RKO (cell line): ENCODE results near the gene PRKN.

Experiments
- DNase-seq: peaks from one replicate; pipeline ENCODE4 v3.0.0-alpha.2; 2016; ENCODE audit warnings: low spot score

Gene PRKN

DNA sequence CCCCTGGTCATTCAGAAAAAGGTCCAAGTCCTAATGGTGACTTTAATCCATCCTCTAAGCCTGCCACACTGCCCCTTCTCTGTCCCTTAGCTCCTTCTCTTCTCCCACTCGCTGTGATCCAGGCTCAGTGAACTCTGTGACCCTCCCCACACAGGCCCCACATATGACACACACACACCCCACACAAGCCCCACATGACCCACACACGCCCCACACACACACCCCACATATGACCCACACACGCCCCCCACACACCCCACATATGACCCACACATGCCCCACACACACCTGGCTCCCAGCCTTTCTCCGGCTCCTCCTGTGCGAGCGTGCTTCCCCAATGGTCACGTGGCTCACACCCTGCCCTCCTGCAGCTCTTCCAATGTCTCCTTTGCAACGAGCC is 925.3 kb downstream of the PRKN start:
- DNase-seq: no peak

DNA sequence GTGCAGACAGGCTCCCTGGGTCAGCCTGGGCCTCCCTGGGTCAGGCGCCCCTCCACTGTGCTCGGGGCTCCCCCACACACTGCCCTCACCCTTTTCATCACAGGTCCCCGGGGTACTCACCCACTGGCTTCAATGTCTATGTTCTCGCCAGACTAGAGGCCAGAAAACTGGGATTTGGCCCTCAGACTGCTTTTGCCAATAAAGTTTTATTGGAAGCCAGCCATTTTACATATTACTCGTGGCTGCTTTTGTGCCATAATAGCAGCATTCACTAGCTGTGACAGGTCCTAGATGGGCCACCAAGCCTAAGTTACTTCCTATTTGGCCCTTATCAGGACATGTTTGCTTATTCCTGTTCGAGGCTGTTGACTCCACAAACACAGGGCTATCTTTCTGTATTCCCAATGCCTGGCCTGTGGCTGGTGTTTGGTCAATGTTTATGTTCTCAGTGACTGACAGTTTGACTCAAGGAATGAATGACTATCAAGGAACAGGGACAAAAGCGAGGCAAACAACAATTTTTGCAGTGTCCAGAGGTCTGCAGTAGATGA is 928.6 kb downstream of the PRKN start:
- no peak for DNase-seq

DNA sequence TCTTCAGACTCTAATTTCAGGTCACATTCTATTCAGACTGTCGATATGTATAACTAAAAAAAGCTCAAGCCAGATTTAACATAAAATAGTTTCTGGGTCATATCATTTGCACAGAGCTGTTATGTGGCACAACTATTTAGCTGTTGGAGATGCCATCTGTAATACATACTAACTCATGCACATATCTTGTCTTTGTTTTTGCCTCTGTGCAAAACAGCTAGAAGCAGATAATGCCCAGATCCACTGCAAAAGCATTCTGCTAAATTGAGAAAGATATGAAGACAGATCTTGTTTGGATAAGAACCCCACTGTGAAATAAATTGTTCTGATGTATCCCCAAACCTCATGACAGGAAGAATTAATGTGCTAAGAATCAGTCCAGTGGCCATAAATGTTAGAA is 930.9 kb downstream of the PRKN start:
- no peak for DNase-seq

DNA sequence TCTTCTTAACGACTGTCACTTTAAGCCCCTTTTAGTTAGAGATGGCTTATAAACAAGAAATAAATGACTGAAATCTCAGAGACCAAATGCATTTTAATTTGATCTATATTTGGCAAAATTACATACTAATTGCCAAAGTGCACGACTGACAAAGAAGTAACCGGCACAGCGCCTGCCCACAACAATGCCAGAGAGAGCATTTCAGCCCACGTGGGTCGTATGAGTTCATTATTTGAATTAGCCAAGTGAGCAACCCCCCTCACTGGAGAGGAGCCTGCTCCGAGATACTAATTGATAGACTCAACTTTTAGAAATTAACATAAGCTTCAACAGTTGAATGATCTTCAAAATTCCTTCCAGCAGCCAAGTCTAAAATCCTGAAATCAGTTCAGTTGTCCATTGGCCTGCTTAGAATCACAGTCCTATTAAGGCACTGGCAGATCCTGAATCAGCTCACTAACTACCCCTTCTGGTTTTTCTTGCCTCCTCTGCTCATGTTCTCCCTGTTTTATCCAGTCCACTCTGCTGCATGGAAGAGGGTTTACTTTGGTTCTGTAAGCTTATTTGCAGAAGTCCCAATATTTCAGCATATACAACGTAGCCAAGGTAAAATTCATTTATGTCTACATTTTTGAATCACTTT is 934.6 kb downstream of the PRKN start:
- no peak for DNase-seq

DNA sequence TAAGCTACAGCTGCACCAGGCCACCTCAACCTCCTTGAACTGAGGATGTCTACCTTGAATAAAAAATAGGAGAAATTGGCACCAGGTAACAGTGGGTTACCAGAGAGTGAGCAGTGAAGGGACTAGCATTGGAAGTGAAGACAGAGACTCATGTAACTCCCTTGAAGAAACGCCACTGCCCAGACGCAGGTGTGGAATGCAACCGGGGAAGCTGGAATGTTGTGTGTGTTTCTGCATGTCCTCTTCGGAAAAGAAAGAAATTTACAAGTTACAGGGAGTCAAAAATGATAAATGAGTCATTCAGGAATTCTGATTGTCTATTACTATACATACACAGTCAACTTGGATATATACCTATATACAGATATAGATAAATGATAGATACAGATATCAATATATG is 939.0 kb downstream of the PRKN start:
- DNase-seq: no peak

DNA sequence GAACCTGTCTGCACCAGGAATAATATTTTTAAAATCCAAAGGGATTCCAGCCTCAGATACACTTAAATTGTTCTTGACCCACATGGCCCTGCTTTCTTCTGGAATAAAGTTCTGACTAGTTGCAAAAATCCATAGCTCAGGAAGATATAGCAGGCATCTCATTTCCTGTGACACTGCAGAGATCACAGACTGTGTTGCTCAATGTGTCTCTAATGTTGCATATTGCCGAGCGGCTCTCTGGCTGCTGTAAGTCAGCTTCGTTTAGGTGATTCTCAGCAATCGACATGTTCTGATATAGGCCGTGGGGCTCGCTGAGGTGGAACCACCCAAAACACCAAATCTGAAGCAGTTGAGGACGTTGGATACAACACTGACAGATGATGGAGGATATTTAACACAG is 955.4 kb downstream of the PRKN start:
- DNase-seq: no peak

DNA sequence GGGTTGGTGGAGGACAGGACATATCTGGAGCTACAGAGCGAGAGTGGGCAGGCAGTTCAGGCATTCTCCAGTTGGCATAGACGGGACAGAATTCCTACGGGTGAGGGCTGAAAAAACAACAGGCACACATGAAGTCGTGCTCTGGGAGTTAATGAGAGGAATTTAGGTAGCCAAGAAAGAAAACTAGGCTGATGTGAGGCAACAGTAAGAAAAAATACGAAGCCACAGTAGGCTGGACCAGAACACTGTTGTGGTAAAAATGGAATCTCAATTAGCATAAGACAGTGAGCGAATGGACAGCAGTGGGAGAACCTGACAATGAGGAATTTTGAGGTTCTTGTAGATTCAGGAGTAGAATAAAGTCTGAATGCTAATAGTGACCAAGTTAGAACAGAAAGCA is 965.6 kb downstream of the PRKN start:
- DNase-seq: no peak

DNA sequence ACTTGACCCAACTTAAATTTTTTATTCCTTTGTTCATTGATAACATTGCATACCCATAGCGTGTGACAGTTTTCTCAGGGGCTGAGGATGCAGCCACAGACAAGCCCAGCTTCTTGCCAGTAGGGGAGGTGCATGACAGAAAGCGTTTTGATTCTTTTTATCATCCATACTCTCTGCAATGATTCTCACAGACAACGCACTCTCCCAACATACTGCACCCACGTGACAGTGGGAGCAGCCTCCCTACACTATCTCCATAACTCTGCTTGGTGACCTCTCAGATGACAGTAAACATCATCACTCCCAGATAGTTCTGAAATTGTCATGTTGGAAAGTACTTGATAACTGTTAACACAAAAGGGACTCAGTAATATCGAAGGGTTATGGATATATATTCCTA is 972.5 kb downstream of the PRKN start:
- no peak for DNase-seq

DNA sequence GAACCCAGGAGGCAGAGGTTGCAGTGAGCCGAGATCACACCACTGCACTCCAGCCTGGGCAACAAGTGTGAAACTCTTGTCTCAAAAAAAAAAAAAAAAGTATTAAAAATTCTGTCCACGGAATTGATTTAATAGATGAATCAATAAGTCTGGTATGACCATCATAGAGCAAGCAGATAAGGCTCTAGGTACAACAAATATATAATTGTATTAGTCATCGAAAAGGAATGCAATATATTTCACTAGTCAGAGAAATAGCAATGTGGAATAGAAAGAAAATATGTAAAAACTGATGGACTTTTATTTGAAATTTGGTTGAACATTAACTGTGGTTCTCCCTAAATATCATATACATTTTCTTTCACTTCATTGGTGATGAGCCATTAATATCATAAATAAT is 976.9 kb downstream of the PRKN start:
- no peak for DNase-seq

DNA sequence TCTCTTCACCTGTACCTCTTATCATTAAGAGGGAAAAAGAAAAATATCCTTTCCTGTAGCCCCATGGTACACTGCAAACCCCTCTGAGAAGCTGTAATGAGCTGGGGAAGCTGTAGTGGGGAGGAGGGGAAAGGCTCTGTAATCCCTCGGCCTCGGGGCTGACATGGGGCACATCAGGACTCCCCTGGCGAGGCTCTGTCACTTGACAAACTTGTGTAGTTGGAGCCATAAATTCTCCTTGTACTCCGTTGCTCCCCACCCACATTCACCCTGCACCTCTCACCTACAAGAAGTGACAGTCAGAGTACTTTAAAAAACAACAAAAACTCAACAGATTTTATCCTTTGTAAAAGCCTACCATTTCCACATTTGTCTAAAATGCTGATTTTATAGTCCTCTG is 978.0 kb downstream of the PRKN start:
- no peak for DNase-seq

DNA sequence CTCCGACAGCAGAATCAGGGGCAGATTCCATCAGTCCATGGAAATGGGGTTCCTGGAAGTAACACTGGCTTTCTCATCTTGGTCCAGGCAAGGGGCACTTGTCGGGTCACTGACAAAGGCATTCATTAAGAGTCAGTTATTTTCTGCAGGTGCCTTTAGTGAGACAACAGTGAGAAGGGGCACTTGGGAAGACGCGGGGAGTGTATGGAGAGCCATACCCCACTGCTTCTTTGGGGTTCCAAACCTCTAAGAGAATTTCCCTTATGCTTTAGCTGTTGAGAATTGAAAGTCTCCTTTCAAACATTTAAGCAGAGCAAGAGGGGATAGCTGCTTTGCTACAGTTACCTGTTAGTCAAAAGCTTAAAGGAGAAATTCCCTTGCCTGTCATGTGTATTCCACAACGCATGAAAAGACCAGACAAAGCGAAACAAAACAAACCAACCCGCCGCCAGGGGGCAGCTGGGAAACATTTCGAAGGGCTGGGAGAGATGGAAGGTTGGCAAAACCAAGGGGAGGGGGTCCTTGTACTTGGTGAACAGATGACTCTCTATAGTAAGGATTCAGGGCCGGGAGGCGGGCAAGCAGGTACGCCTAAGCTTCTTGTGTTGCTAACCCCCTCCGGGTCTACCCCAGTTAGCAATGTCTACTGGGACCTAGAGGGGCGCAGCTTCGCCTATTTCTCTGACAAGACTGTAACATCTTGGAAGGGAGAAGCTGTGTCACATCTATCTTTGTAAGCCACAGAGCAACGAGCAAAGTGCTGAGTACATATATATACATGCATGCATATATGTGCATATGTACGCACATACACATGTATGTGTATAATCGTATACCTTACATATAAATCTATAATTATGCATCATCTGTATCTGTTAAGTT is 978.8 kb downstream of the PRKN start:
- DNase-seq: no peak

DNA sequence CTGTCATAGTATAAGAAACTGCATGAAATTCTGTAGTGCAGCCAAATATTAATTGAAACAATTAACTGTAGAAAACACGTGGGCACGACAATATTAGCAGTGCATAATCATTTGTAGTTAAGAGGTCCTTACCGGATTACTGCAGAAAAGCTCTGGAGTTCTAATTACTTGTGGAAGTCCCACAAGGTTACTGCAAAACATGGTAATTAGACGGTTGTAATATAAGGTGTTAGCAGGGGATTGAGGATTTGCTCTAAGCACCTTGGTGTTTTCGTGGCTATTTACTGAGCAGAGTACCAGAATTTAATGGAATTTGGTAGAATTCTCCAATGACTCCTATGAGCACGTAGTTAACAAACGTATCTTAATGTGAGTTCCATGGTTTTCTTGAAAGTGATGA is 980.1 kb downstream of the PRKN start:
- DNase-seq: no peak

DNA sequence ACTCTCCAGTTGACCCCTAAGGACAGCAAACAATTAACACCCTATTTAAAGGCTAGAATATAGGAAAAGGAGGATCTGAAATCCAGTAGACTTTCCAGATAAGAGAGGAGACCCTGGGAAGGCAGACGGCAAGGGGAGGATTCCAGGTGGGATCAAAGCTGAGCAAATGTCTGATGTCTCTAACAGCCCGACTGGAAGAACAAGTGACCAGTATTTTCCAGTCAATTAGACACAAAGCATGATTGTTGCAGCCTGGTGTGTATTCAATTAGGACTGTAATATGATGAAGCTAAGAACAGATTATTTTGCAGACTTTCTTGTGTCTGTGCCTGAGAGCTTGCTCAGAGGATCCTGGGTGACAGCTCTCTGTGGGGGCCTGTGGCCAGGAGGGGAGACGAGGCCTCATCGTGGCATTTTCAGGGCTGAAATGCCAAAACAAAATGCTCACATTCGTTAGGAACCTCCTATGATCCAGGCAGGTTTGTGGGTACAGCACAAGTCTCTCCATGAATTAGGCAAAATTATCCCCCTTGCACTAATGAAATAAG is 981.9 kb downstream of the PRKN start:
- no peak for DNase-seq

DNA sequence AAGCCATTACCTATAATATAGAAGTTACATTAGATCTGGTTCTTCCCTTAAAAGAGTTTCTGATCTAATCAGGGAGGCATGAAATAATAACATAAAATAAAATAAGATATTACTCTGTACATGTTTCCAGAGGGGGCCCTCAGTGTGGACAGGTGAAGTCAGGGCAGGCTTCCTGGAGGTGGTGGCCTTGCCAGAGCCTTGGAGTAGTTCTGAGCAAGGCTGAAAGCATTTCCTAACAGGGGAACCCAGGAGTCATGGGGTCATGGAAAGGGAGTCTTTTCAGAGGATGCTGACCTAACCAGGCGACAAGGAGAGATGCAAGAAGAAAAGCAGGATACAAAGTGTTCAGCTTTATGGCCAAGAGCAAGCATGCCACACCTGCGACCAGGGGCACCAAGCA is 982.4 kb downstream of the PRKN start:
- DNase-seq: no peak

DNA sequence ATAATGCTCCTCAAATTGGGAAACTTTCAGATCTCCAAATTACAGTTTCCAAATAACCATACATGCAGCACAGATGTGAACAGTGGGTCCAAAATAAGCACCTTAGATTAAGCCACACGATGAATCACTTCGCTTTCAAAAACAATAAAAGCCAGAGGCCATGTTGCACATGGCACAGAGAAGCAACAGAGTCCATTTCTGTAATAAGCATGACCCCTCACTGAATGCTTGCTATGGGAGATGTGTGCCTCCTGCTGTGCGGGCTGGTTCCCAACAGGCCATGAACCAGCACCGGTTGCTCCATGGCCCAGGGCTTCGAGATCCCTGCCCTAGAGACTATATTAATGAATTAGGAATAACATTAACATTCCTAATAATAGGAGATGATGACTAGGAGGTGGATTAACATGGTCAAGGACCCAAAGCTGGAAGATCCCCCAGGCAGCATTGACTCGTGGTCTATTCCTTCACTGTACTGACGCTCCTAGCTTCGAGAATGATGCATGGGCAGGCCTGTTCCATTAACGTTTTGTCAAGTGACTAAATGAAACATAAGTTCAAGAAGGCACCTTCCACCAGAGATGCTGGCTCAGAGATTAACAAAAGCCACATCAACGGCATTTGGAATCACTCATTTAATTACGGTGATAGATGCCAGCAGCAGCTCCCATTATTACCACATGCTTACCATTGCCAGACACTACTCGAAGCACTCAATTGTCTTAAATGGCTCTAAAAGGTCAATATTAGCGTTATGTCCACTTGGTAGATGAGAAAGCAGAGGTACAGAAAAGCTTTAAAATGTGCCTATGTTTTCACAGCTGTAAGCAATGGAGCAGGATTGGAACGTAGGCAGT is 983.1 kb downstream of the PRKN start:
- DNase-seq: no peak

DNA sequence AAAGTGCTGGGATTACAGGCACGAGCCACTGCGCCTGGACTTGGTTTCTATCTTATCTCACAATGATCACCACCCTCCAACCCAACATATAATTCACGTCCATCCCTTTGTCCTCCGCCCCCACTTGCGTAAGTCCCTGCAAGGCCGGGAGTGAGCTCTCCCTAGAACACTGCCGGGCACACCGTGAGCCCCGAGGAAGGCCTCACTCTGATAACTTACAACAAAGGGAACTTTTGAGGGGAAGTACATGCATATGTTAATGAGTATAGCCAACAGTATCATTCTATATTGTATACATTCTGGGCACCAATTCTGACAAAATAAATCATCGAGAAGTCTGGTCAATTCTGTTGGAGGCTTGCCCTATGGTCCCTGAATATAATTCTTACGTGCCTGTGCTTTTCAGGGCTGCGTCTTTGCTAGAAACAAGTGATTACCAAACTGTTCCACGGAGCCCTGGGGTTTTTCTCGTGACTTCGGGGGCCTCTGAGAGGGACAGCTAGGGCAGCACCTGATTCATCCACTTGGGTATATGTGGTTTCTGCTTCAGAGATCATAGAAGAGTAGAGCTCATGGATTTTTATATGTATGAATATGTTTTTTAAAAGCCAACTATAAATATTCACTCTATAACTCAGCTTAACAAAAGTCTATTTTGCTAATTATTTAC is 983.9 kb downstream of the PRKN start:
- no peak for DNase-seq

DNA sequence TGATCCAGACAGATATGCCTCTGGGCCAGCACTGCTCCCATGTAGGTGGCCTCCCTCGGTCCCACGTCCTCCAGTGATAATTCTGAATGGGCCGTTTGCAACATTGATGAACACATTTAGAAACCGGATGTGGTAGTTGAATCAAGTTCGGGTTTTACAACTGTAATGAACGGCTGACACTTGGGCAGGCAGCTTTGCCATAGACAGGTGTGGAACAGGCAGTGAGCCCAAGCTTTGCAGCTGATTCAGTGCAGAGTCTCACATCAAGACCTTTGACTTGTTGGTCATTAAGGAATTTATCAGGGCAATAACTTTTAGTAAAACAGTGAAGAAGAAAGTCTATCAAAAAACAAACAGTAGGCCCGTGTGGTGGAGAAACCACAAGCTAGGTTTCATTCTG is 987.1 kb downstream of the PRKN start:
- no peak for DNase-seq

DNA sequence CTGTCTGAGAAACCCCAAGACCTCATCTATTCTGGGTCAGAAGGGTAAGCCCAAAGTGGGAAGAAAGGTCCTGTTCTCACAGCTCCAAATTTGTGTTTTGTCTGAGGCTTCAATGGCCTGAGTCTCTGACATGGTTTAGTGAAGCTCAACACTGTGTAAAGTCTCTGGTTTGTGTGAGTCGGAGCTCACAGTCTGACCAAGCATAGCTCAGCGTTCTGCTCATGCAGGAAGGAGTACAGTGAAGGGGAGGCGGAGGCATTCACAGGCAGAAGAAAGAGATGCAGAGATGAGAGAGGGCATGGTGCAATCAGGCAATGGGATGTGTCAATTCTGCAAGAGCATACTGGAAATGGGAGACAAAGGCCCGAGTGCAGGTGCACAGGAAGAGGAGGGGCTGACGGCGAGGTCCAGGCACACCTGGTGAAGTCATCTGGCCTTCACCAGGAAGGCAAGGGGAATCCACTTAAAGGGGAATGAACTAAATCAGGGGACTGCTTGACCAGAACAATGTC is 990.7 kb downstream of the PRKN start:
- no peak for DNase-seq

DNA sequence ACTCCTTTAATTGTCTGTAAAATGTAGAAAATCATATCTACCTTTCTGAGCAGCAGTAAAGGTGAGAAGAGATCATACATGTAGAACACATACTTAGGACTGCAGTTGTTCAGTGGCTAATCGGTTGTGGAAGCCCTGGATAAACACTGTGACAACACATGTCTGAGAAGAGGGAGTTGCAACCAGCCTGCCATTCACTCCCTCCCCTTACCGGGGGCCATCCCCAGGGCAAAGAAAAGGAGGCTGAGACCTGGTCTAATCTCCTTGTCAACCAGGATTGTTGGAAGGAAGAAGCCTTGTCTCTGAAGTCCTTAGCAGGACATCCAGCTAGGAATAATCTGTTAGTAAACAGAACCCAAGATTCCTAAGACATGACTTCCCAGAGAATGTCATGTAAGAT is 991.2 kb downstream of the PRKN start:
- DNase-seq: no peak

DNA sequence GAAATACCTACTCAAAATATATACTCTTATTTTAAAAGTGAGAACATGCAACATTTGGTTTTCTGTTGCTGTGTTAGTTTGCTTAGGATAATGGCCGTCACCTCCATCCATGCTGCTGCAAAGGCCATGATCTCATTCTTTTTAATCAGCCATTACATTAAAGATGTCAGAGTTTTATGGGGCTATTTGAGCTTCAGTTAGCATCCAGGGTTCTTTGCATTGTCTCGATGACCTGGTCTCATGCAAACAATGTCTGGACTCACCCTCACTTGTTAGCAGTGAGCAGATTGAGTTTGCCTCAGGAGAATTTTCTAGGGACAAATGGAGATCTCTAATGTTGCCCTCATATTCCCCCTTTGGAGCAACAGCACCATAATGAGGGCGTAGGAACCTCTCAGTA is 995.0 kb downstream of the PRKN start:
- no peak for DNase-seq

DNA sequence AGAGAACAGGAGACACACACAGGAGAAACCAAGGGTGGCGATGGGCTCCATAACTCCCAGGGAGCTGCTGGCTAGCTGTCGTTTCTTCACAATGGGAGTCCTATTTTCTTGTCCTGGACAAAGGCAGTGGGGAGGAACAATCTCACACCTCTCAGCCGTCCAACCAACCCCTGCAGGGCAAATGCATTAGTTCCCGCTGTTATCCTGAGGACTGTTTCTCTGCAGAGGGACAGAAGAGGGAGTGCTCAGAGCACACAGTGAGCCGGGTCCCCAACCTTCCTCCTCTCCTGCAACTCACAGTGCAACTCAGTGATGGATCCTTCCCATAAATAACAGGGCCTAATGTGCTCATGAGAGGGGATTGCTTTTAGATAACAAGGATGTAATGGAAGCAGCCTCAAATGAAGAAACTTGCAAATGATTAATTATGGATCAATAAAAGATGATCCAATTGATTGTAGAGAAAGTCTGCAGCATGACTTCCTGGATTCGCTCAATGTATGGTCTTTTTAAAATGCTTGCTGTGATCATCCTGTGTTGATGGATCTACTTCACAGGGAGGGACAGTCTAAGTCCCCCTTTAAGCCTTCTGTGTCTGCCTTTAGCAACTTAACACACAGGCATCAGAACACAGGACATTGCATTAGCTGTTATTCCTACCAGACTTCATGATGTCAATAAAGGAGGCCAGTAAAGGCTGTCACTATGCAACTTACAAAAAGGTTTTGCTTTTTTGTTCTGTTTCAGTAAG is 1000.3 kb downstream of the PRKN start:
- DNase-seq: no peak
